DND-41 (cell line): ENCODE measurements around the gene DDN.

Experiments used
- ATAC-seq: fragments of 200-7000 bp; cut with Tn5 transposase; 3 replicates; pipeline ENCODE4 v1.9.1; 2021; ENCODE audit warnings: low read depth; ENCODE audit not compliant: insufficient read depth
- DNase-seq: peaks from one replicate; pipeline ENCODE4 v3.0.0-alpha.2; 2020
- H2AFZ ChIP-seq: 2 replicates; pipeline ENCODE4 v1.6.0; 2012; ENCODE audit warnings: low read depth, low read length
- H3K27ac ChIP-seq: 2 replicates; pipeline ENCODE4 v1.5.1; 2012; ENCODE audit warnings: low read length, inconsistent platforms
- H3K27me3 ChIP-seq: fragments of 200-600 bp; sonication (generic); 2 replicates; pipeline ENCODE4 v1.6.0; 2012; ENCODE audit warnings: low read length, mild to moderate bottlenecking, inconsistent platforms; ENCODE audit not compliant: insufficient read depth, poor library complexity
- H3K36me3 ChIP-seq: 2 replicates; pipeline ENCODE4 v1.5.1; 2012; ENCODE audit warnings: low read length, inconsistent platforms; ENCODE audit not compliant: insufficient read depth
- H3K4me1 ChIP-seq: 2 replicates; pipeline ENCODE4 v1.5.1; 2012; ENCODE audit warnings: mild to moderate bottlenecking, low read length; ENCODE audit not compliant: insufficient read depth
- H3K4me2 ChIP-seq: 2 replicates; pipeline ENCODE4 v1.6.0; 2012; ENCODE audit warnings: mild to moderate bottlenecking, moderate library complexity, low read length, inconsistent platforms; ENCODE audit not compliant: insufficient read depth
- H3K4me3 ChIP-seq, 2 experiments: fragments of 200-600 bp in 1 of 2; shearing (Covaris generic) in 1 of 2; 2 replicates each; pipeline ENCODE4 v1.5.1; 2012 to 2016; ENCODE audit warnings: inconsistent platforms in 2 of 2, low read length in 2 of 2, mild to moderate bottlenecking in 2 of 2, low read depth in 1 of 2, moderate library complexity in 1 of 2
- H3K79me2 ChIP-seq: 2 replicates; pipeline ENCODE4 v1.6.0; 2012; ENCODE audit warnings: low read length, inconsistent platforms; ENCODE audit not compliant: insufficient read depth
- H3K9ac ChIP-seq: 2 replicates; pipeline ENCODE4 v1.6.0; 2012; ENCODE audit warnings: low read depth, mild to moderate bottlenecking, inconsistent platforms, low read length, moderate library complexity
- H3K9me3 ChIP-seq: 2 replicates; pipeline ENCODE4 v1.5.1; 2012; ENCODE audit warnings: low read length, moderate library complexity, mild to moderate bottlenecking, inconsistent platforms; ENCODE audit not compliant: insufficient read depth, severe bottlenecking
- H4K20me1 ChIP-seq: 2 replicates; pipeline ENCODE4 v1.6.0; 2012; ENCODE audit warnings: low read length; ENCODE audit not compliant: insufficient read depth
- EZH2 ChIP-seq: IDR thresholded peaks from 3 replicates; pipeline ENCODE4 v1.6.1; 2012; ENCODE audit warnings: borderline replicate concordance, low read depth, mild to moderate bottlenecking, moderate library complexity, low read length, inconsistent platforms; ENCODE audit not compliant: severe bottlenecking
- TF ChIP-seq, protein P1 (sequence below): IDR thresholded peaks from 2 replicates; pipeline ENCODE4 v1.5.1; 2012; ENCODE audit warnings: borderline replicate concordance, low read length, moderate library complexity, mild to moderate bottlenecking; ENCODE audit not compliant: poor library complexity, severe bottlenecking; ENCODE audit errors: extremely low read depth

The DDN gene

DNA sequence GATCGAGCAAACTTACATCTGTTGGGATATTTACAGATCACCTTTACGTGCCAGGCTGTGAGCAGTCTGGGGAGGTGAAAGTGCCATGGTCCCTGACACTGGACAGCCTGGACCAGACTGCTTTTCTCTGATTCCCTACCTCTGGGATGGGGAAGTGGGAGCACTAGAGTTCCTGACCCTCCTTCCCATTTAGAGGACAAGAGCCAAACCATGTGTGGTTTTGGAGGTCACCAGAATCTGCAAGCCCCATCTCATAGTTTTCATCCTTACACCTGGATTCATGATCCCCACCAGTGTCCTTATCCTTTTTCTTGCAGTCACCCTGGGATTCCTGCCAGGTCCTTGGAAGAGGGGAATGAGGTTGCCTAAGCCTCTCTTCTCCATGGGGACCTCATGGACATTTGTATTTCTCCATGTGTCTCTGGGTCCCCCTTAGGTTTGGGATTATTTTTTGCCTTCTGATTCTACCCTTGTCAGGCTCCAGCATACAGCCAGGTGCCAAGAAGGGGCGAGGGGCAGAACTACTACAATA, 26.2 kb downstream of the DDN start:
- Histone ChIP-seq H3K27me3 (peaks cover 60% of the 10 kb centered on the region), H3K27ac (no peak overlapping the region), H3K36me3 (no peaks in the 10 kb centered on the region), H3K4me1 (peaks cover 23% of the 10 kb centered on the region), H3K79me2 (no peaks in the 10 kb centered on the region), H3K4me2 (no peak overlapping the region), H2AFZ (no peak overlapping the region), H3K9ac (no peak overlapping the region), H4K20me1 (peaks cover 11% of the 10 kb centered on the region), H3K9me3 (no peaks in the 10 kb centered on the region), H3K4me3 (no peak overlapping the region)
- ATAC-seq (no peak), DNase-seq (no peak)
- no peak for TF ChIP-seq EZH2
- TF ChIP-seq, protein P1, sequence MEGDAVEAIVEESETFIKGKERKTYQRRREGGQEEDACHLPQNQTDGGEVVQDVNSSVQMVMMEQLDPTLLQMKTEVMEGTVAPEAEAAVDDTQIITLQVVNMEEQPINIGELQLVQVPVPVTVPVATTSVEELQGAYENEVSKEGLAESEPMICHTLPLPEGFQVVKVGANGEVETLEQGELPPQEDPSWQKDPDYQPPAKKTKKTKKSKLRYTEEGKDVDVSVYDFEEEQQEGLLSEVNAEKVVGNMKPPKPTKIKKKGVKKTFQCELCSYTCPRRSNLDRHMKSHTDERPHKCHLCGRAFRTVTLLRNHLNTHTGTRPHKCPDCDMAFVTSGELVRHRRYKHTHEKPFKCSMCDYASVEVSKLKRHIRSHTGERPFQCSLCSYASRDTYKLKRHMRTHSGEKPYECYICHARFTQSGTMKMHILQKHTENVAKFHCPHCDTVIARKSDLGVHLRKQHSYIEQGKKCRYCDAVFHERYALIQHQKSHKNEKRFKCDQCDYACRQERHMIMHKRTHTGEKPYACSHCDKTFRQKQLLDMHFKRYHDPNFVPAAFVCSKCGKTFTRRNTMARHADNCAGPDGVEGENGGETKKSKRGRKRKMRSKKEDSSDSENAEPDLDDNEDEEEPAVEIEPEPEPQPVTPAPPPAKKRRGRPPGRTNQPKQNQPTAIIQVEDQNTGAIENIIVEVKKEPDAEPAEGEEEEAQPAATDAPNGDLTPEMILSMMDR, result no peak

DNA sequence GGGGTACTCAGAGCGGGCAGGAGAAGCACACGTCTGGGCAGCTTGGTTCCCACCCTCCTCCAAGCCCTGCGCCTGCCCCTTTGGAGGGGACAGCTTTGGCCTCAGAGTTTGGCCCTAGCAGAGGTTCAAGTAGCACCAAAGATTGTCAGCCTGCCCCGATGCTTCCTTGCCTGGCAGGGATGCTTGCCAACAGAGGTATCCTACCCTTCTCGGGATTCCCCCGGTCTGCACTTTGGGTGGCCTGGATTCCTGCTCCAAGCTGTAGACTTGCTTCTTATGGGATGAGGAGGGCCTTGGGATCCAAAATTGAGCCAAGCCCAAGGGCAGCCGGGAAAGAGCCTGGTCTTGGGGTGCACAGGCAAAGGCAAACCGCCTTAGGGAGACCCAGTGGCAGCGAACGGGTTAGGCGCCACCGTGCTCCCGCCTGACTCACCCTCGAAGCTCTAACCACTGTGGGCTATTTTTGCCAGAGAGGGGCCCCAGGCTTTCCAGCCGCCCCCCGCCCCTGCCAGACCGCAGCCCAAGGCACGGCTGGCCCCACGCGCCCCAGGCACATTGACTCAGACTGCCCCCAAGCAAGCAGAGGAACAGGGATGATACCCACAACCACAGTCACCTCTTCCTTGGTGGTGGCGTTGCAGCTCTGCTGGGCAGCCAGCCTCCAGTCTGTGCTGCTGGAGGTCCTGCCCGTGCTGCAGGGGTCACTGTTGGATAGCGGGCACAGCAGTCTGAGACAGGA, 26.8 kb downstream of the DDN start:
- no peaks in the 10 kb centered on the region for H3K79me2 ChIP-seq
- H3K36me3 ChIP-seq, result no peaks in the 10 kb centered on the region
- TF ChIP-seq, protein P1, result no peak
- TF ChIP-seq EZH2, result no peak
- peaks cover 11% of the 10 kb centered on the region for H4K20me1 ChIP-seq
- peaks cover 58% of the 10 kb centered on the region for H3K27me3 ChIP-seq
- H3K9me3 ChIP-seq, result no peaks in the 10 kb centered on the region
- H3K9ac ChIP-seq, result no peak overlapping the region
- peaks cover 17% of the 10 kb centered on the region for H3K4me1 ChIP-seq
- H3K27ac ChIP-seq, result no peak overlapping the region
- no peak overlapping the region for H2AFZ ChIP-seq
- DNase-seq (no peak), ATAC-seq (no peak)
- 0 out of 2 replicates have a peak overlapping the region, but pooled peaks have one; percentile 65 for H3K4me2 ChIP-seq
- H3K4me3 ChIP-seq, result no peak overlapping the region

DNA sequence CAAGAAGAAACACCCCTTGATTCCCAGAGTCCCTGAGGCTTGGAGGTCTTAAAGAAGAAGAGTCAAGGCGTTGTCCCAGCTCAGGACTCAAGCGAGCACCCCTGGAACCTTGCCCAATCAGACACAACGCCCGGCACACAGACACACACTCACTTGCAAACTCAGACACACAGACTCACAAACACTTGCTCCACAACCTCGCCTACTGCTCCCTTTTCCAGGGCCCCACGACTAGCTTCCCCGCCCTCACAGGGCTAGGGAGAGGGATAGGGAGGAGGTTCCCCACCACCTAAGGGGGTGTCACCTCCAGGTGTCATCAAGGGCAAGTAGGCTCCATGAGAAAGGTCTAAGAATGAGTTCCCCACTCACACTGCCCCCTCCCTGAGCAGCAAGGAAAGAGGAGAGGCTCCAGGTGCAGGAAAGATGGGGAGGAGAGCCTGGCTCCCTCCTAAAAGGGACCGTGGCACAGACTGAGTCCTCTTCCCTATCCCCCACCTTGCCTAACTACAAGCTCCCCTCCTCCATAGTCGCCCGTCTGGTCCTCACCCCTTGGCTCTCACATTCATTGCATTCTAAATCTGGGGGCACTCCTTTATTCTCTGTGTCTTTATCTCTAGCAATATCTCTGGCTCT, 28.4 kb downstream of the DDN start:
- Histone ChIP-seq H3K9me3 (no peaks in the 10 kb centered on the region), H3K36me3 (no peaks in the 10 kb centered on the region), H3K4me1 (peaks cover 17% of the 10 kb centered on the region), H3K4me2 (peak overlapping the region; percentile 65), H4K20me1 (peaks cover 11% of the 10 kb centered on the region), H2AFZ (peak overlapping the region; percentile 40), H3K4me3 (peak overlapping the region in 1 of 2 experiments; percentile 49; a peak in 3 of 4 replicates), H3K79me2 (no peaks in the 10 kb centered on the region), H3K27ac (no peak overlapping the region), H3K27me3 (peaks cover 50% of the 10 kb centered on the region), H3K9ac (peak overlapping the region; percentile 43)
- no peak for TF ChIP-seq EZH2
- TF ChIP-seq, protein P1, result no peak
- ATAC-seq (no peak; the same call in 2 of the 3 replicates), DNase-seq (no peak)
